ENCODE measurements around the gene MYO5B.

GRCh38 chr18:50014606-50015005 is 180.3 kb downstream of the MYO5B start:
- TF ChIP-seq, protein P1, sequence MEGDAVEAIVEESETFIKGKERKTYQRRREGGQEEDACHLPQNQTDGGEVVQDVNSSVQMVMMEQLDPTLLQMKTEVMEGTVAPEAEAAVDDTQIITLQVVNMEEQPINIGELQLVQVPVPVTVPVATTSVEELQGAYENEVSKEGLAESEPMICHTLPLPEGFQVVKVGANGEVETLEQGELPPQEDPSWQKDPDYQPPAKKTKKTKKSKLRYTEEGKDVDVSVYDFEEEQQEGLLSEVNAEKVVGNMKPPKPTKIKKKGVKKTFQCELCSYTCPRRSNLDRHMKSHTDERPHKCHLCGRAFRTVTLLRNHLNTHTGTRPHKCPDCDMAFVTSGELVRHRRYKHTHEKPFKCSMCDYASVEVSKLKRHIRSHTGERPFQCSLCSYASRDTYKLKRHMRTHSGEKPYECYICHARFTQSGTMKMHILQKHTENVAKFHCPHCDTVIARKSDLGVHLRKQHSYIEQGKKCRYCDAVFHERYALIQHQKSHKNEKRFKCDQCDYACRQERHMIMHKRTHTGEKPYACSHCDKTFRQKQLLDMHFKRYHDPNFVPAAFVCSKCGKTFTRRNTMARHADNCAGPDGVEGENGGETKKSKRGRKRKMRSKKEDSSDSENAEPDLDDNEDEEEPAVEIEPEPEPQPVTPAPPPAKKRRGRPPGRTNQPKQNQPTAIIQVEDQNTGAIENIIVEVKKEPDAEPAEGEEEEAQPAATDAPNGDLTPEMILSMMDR (IDR thresholded peaks at IDR 0.05): no peak
- TF ChIP-seq EZH2 (IDR thresholded peaks at IDR 0.05; ENCODE audit: borderline replicate concordance, insufficient read depth, low read depth, low read length, poor library complexity, severe bottlenecking): no peak

Data from B cell (primary cell).